Progenitor cell of endocrine pancreas (in vitro differentiated cells): Measurements from ENCODE around the gene WSCD1. TPM values are rescaled to one million over a fixed set of nuclear protein-coding genes. Genes with fewer than 3 reads are reported as not detected.

Experiments
- DNase-seq: peaks from one replicate; pipeline ENCODE4 v3.0.0; 2021; ENCODE audit warnings: low spot score; ENCODE audit not compliant: unreplicated experiment
- H3K27ac Mint-ChIP-seq: 2 replicates; pipeline ENCODE4 v1.8.0; 2021; ENCODE audit warnings: mild to moderate bottlenecking, moderate library complexity, mixed read lengths
- H3K27me3 Mint-ChIP-seq: 2 replicates; pipeline ENCODE4 v1.8.0; 2021; ENCODE audit warnings: mixed read lengths
- H3K36me3 Mint-ChIP-seq: 2 replicates; pipeline ENCODE4 v1.8.0; 2022; ENCODE audit warnings: mixed read lengths; ENCODE audit not compliant: insufficient read depth
- H3K4me1 Mint-ChIP-seq: 2 replicates; pipeline ENCODE4 v1.8.0; 2021; ENCODE audit warnings: low read depth, mixed read lengths
- H3K4me3 Mint-ChIP-seq: 2 replicates; pipeline ENCODE4 v1.8.0; 2021; ENCODE audit warnings: low read depth, mild to moderate bottlenecking, moderate library complexity, mixed read lengths
- H3K9me3 Mint-ChIP-seq: 2 replicates; pipeline ENCODE4 v1.8.0; 2021; ENCODE audit warnings: low read depth, mixed read lengths
- CTCF ChIP-seq: fragments of 200-600 bp; sonication (generic); IDR thresholded peaks from one replicate; pipeline ENCODE4 v1.5.0; 2021; ENCODE audit warnings: antibody characterized with exemption, mild to moderate bottlenecking; ENCODE audit not compliant: unreplicated experiment
- long read RNA-seq: library from polyadenylated mRNA; unstranded; transcript quantifications from one replicate; pipeline ENCODE4 v2.0.0, GENCODE V29; 2020
- total RNA-seq: library from RNA; stranded (reverse); gene quantifications from 2 replicates; pipeline ENCODE4 v1.2.1, GENCODE V29; 2021

The WSCD1 gene
- total RNA-seq, result 10.3 and 11.1 TPM in 2 replicates
- long read RNA-seq, partial matches to known transcripts, result 2 of 5 reads
- long read RNA-seq, other reads (novel, unspliced or antisense), result 3 of 5 reads

- peaks cover 83% of the 10 kb centered on the region for H3K27me3 Mint-ChIP-seq
- TF ChIP-seq CTCF, result no peak
- DNase-seq, result peak; percentile 27
- peak within 1 kb of the TSS; percentile 85 for H3K4me3 Mint-ChIP-seq
- H3K27ac Mint-ChIP-seq, result peak within 1 kb of the TSS; percentile 21
- no peaks in the 10 kb centered on the region for H3K36me3 Mint-ChIP-seq
- peaks cover 10% of the 10 kb centered on the region for H3K4me1 Mint-ChIP-seq
- no peaks in the 10 kb centered on the region for H3K9me3 Mint-ChIP-seq
Observed at GRCh38 chr17:6069539-6070429, at the start of gene WSCD1. WSCD1 (plus strand) TSS chr17:6070379; CDS start chr17:6080659, 10,280 bp downstream.

GRCh38 chr17:6021011-6021400 is 49.2 kb upstream of the WSCD1 start:
- Mint-ChIP-seq H3K27ac (no peak overlapping the region), H3K36me3 (no peaks in the 10 kb centered on the region), H3K4me3 (no peak overlapping the region), H3K9me3 (no peaks in the 10 kb centered on the region), H3K27me3 (peaks cover 60% of the 10 kb centered on the region), H3K4me1 (no peaks in the 10 kb centered on the region)
- TF ChIP-seq CTCF, result no peak
- DNase-seq, result no peak

GRCh38 chr17:6021627-6022026 is 48.6 kb upstream of the WSCD1 start:
- Mint-ChIP-seq H3K27me3 (peaks cover 64% of the 10 kb centered on the region), H3K27ac (no peak overlapping the region), H3K36me3 (no peaks in the 10 kb centered on the region), H3K4me3 (no peak overlapping the region), H3K9me3 (no peaks in the 10 kb centered on the region), H3K4me1 (no peaks in the 10 kb centered on the region)
- no peak for TF ChIP-seq CTCF
- no peak for DNase-seq

- DNase-seq, result no peak
- no peaks in the 10 kb centered on the region for H3K4me1 Mint-ChIP-seq
- no peak for TF ChIP-seq CTCF
- H3K9me3 Mint-ChIP-seq, result no peaks in the 10 kb centered on the region
- no peaks in the 10 kb centered on the region for H3K36me3 Mint-ChIP-seq
- no peak overlapping the region for H3K4me3 Mint-ChIP-seq
- no peak overlapping the region for H3K27ac Mint-ChIP-seq
- H3K27me3 Mint-ChIP-seq, result peaks cover 60% of the 10 kb centered on the region
Observed at GRCh38 chr17:6023036-6023831, 46.9 kb upstream of the WSCD1 start.

- no peak for DNase-seq
- H3K36me3 Mint-ChIP-seq, result no peaks in the 10 kb centered on the region
- H3K9me3 Mint-ChIP-seq, result no peaks in the 10 kb centered on the region
- no peak for TF ChIP-seq CTCF
- no peak overlapping the region for H3K4me3 Mint-ChIP-seq
- H3K4me1 Mint-ChIP-seq, result no peaks in the 10 kb centered on the region
- peak overlapping the region; percentile 29 for H3K27ac Mint-ChIP-seq
- H3K27me3 Mint-ChIP-seq, result peaks cover 65% of the 10 kb centered on the region
Observed at GRCh38 chr17:6024576-6024975, 45.6 kb upstream of the WSCD1 start.
